ENCODE data around the gene CDSN. TPM values are rescaled to one million over a fixed set of nuclear protein-coding genes. Genes with fewer than 3 reads are reported as not detected.

Gene CDSN
- total RNA-seq, 4 donors from 2014 or later = not detected

GRCh38 chr6:31125586-31126363 lies 5.5 kb upstream of the CDSN start:
- Histone ChIP-seq H3K36me3 (no peaks in the 10 kb centered on the region), H3K4me3 (no peak overlapping the region), H3K4me1 (peaks cover 22 to 51% (median 29%) of the 10 kb centered on the region in 4 donors), H3K27me3 (no peaks in the 10 kb centered on the region), H3K27ac (replicated peaks in 1 of 4) (peak overlapping the region in 1 of 4 donors; percentile 6), H3K9me3 (no peaks in the 10 kb centered on the region)
- intact Hi-C loops (cut with DNase I) = no loop called here
- WGBS = 69% methylated on average over 8 of the region's 12 CpGs
- no peak for DNase-seq (ENCODE audit: extremely low spot score)
- TF ChIP-seq, protein P1, sequence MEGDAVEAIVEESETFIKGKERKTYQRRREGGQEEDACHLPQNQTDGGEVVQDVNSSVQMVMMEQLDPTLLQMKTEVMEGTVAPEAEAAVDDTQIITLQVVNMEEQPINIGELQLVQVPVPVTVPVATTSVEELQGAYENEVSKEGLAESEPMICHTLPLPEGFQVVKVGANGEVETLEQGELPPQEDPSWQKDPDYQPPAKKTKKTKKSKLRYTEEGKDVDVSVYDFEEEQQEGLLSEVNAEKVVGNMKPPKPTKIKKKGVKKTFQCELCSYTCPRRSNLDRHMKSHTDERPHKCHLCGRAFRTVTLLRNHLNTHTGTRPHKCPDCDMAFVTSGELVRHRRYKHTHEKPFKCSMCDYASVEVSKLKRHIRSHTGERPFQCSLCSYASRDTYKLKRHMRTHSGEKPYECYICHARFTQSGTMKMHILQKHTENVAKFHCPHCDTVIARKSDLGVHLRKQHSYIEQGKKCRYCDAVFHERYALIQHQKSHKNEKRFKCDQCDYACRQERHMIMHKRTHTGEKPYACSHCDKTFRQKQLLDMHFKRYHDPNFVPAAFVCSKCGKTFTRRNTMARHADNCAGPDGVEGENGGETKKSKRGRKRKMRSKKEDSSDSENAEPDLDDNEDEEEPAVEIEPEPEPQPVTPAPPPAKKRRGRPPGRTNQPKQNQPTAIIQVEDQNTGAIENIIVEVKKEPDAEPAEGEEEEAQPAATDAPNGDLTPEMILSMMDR (IDR thresholded peaks at IDR 0.05) = no peak
- no peak for TF ChIP-seq POLR2AphosphoS5 (IDR thresholded peaks at IDR 0.05)
- TF ChIP-seq POLR2A (IDR thresholded peaks at IDR 0.05; ENCODE audit: low read depth) = no peak
- no peak for TF ChIP-seq EP300 (IDR thresholded peaks at IDR 0.05)

DNA sequence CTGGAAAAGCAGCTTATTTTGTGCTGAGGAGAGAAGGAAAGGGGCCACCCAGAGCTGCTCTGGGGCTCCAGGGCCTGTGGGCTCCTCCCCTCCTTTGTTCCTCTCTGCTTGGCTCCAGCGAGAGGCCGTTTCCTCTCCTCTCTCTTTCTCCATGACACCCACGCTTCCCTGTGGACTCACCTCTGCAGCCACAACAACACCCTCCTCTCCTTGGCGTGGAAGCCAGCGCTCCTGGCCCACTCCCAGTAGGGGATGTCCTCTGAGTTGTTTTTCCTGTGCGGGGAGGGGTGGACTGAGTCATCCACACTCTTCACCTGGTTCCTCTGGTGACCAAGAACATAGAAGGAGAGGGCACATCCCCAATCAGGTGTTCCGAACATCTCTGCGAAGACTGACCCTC lies 4.9 kb upstream of the CDSN start:
- H3K27ac ChIP-seq (replicated peaks in 1 of 4) = peak overlapping the region in 1 of 4 donors; percentile 6
- DNase-seq (ENCODE audit: extremely low spot score) = no peak
- WGBS = 57% methylated on average over 8 of the region's 8 CpGs

DNA sequence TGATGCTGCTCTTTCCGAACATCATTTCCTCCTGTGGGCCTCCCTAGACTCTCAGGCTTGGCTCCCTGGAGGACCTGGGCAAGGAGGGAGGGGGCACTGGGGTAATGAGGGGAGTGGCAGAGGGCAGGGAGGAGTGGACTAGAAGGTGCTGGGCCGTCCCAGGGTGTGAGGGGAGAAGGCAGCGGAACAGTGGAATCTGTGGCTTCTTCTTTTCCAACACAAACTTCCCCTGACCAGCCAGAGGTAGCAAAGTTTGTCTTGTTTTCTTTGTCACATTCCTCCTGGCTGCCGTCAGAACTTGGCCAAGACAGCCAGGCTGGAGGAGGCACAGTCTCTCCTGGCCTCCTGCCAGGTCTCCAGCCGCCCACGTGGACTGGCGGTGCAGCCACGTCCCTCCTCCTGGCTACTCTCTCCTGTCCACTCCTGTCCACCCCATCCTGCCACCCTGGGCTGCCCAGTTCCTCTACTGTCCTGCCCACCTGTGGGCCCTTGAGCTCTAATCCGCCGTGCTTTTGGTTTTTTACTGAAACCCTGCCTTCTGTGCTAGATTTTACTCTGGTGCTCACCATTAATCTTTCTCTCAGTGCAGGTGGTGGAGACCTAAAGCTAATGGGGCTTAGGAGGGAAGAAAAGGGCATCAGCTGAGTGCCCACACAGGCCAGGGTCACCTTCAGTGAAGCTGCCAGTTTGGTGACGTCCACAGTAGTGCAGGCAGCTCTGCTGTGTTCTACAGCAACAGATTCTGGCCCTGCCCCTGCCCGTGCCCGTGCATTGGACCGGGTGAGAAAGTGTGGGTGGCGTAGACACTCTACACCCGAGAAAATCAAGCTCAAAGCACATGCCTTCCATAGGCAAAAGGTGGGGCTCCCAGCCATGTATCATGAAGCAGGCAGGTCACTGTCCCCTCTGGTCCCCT lies 2.8 kb upstream of the CDSN start:
- peak overlapping the region; percentile 27 to 76 (median 48) for H3K27ac ChIP-seq (replicated peaks in 1 of 4)

More for the DNA sequence above, 4.9 kb upstream of the CDSN start:
- H3K9me3 ChIP-seq = no peaks in the 10 kb centered on the region
- no peak for TF ChIP-seq EP300 (IDR thresholded peaks at IDR 0.05)
- TF ChIP-seq POLR2AphosphoS5 (IDR thresholded peaks at IDR 0.05) = peak in 1 of 2 donors; percentile 14
- H3K4me3 ChIP-seq = no peak overlapping the region
- intact Hi-C loops (cut with DNase I) = no loop called here
- H3K4me1 ChIP-seq = peaks cover 22 to 51% (median 29%) of the 10 kb centered on the region in 4 donors
- H3K27me3 ChIP-seq = no peaks in the 10 kb centered on the region
- no peaks in the 10 kb centered on the region for H3K36me3 ChIP-seq

GRCh38 chr6:31121131-31121790 lies 1.0 kb upstream of the CDSN start:
- Histone ChIP-seq H3K4me1 (peaks cover 33 to 69% (median 41%) of the 10 kb centered on the region in 4 donors), H3K27me3 (no peaks in the 10 kb centered on the region), H3K9me3 (no peaks in the 10 kb centered on the region), H3K4me3 (no peak overlapping the region), H3K27ac (replicated peaks in 1 of 4) (no peak overlapping the region), H3K36me3 (no peaks in the 10 kb centered on the region)
- TF ChIP-seq POLR2AphosphoS5 (IDR thresholded peaks at IDR 0.05) (no peak), POLR2A (IDR thresholded peaks at IDR 0.05; ENCODE audit: low read depth) (no peak), EP300 (IDR thresholded peaks at IDR 0.05) (no peak)
- TF ChIP-seq, protein P1 (IDR thresholded peaks at IDR 0.05) = no peak
- 87% methylated on average over 12 of the region's 12 CpGs for WGBS
- intact Hi-C loops (cut with DNase I) = no loop called here
- DNase-seq (ENCODE audit: extremely low spot score) = no peak

More for the DNA sequence above, 2.8 kb upstream of the CDSN start:
- H3K4me1 ChIP-seq = peaks cover 22 to 56% (median 31%) of the 10 kb centered on the region in 4 donors
- H3K4me3 ChIP-seq = no peak overlapping the region
- no peaks in the 10 kb centered on the region for H3K36me3 ChIP-seq
- DNase-seq (ENCODE audit: extremely low spot score) = no peak
- no peaks in the 10 kb centered on the region for H3K9me3 ChIP-seq
- WGBS = 24% methylated on average over 12 of the region's 16 CpGs
- H3K27me3 ChIP-seq = no peaks in the 10 kb centered on the region
- TF ChIP-seq, protein P1 (IDR thresholded peaks at IDR 0.05) = no peak
- TF ChIP-seq POLR2AphosphoS5 (IDR thresholded peaks at IDR 0.05) = peak in 1 of 2 donors; percentile 33
- TF ChIP-seq EP300 (IDR thresholded peaks at IDR 0.05) = no peak
- no peak for TF ChIP-seq POLR2A (IDR thresholded peaks at IDR 0.05; ENCODE audit: low read depth)
- intact Hi-C loops (cut with DNase I) = no loop called here

Measured in esophagus muscularis mucosa (tissue), 4 donors.